Mesenteric fat pad (tissue), 1 donor: Measurements from ENCODE around the gene PADI3. TPM values are rescaled to one million over a fixed set of nuclear protein-coding genes. Genes with fewer than 3 reads are reported as not detected.

ENCODE experiments used
- DNase-seq: peaks from one replicate; pipeline ENCODE4 v3.0.0-alpha.2; 2020; ENCODE audit warnings: low spot score
- microRNA-seq: library from miRNA; unstranded; fragments of <30 nt; microRNA quantifications from one replicate; pipeline ENCODE4 v1.2.0, GENCODE V29; 2020; ENCODE audit warnings: borderline number of aligned reads
- total RNA-seq: library from RNA; stranded (reverse); fragmentation: NEBNext Ultra II Directional; extraction: Animal tissue kit (Norgen Biotek cat#: 25700); gene quantifications from one replicate; pipeline ENCODE4 v1.2.1, GENCODE V29; 2021
- donor health status: DM: yes; HTN: yes; CAD: no.

The PADI3 gene
- total RNA-seq, 1 donor from 2014 or later, result not detected

GRCh38 chr1:17329610-17330009 is 80.7 kb downstream of the PADI3 start:
- DNase-seq, result no peak

GRCh38 chr1:17330856-17331255 is 82.0 kb downstream of the PADI3 start:
- DNase-seq, result no peak

- DNase-seq, result no peak
Measured at GRCh38 chr1:17333081-17333480, 84.2 kb downstream of the PADI3 start.

Small RNAs within 50 kb of the gene (microRNA-seq; reads per million reads assigned to microRNA genes)
- gene MIR3972, result not detected

Other genes with a start within 250 kb of the PADI3 start
- 37.7 TPM for gene ATP13A2, start 237.2 kb upstream of the PADI3 start, total RNA-seq
- 113 TPM for gene SDHB, start 195.1 kb upstream of the PADI3 start, total RNA-seq
- 4.0 TPM for gene PADI2, start 129.6 kb upstream of the PADI3 start, total RNA-seq
- not detected for gene PADI1, start 44.0 kb upstream of the PADI3 start, total RNA-seq
- 7.0 TPM for gene PADI4, start 59.1 kb downstream of the PADI3 start, total RNA-seq
- not detected for gene PADI6, start 123.1 kb downstream of the PADI3 start, total RNA-seq
- 41.3 TPM for gene RCC2, start 190.6 kb downstream of the PADI3 start, total RNA-seq